Stimulated activated CD8-positive, alpha-beta memory T cell treated with anti-CD3 and anti-CD28 coated beads, Interleukin-4, amount 100 ng/mL, for 4 hours (primary cell): ENCODE results near the gene LRRC46.

Experiments used
- DNase-seq, 2 donors: peaks; one replicate each; pipeline ENCODE4 v3.0.0-alpha.2; 2020; ENCODE audit warnings: low read depth in 2 of 2, low spot score in 1 of 2

The LRRC46 gene, protein sequence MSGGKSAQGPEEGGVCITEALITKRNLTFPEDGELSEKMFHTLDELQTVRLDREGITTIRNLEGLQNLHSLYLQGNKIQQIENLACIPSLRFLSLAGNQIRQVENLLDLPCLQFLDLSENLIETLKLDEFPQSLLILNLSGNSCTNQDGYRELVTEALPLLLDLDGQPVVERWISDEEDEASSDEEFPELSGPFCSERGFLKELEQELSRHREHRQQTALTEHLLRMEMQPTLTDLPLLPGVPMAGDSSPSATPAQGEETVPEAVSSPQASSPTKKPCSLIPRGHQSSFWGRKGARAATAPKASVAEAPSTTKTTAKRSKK

DNA sequence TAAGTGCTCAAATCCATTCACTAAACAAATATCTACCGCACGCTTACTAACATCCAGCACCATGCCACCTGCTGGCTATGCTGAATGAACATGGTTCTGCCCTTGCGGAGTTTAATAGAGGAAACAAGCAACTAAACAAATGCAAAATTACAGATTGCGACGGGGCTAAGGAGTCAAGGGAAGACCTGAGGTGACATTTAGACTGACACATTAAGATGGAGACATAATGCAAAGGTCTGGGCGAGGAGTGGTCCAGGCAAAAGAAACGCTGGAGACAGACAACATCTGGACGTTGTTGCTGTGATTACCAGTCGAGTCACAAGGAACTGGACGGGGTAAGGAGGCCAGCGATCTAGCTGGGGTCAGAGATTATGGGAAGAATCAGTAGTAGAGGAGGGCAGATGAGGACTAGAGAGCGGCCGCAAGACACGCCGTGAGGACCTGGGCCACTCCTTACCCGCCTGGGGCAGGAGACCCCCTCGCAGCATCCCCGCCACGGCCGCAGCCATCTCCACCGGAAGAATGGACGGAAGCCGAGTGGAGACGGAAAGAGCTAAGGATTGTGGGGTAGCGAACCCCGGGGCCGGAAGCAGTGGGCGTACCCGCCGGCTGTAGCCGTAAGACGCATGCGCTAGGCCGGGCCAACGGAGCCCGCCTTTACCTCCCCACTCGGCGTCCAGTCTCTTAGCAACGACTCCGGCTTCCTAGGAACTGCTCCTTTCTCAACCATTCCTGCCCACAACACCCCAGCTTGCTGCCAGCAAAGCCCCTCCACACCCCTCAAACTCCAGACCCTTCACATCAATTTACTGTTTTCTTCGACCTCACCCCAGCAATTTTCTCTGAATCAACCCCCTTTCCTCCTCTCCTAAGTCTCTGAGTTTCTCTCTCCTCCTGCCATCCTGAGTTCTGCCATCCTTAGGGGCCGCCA lies at the start of gene LRRC46, which contains the start of gene MRPL10:
Gene LRRC46, plus strand, starts transcription at position 668 of the 931 bp plus-strand sequence. CDS start 320 bp downstream, outside the sequence.
Gene MRPL10, minus strand, starts transcription at position 539 of the 931 bp plus-strand sequence. Its CDS starts 30 bp downstream, at position 509.
- DNase-seq = peak; percentile 82 to 85

DNA sequence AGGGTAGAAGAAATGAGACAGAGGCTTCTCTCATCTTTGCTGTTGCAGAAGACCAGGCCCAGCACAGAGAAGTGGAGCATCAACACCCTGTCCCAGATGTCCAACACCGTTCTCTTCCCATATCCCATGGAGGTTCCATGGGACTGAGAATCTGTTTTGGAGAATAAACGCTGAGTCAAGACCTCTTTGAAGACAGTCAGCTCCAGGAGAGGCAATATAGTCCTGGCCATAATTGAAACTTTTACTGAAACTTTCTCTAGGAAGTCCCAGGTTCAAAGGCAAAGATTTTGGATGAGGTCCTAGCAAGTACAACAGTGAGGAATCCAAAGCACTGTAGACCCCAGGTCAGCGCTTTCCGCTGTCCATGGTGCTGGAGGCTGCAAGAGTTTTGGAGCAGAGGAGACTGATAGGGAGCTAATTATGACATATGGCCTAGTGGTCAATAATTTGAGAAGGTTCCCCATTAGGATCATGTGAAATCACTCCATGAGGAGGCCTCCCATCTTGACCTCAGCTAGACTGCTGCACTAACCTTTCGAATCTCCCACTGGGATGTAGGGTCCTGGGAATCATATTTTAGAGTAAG lies 45.8 kb upstream of the LRRC46 start:
- no peak for DNase-seq

- DNase-seq = no peak
Observed at GRCh38 chr17:47789611-47790561, 41.6 kb upstream of the LRRC46 start.

- DNase-seq = no peak
Observed at GRCh38 chr17:47791025-47791424, 40.4 kb upstream of the LRRC46 start.

- DNase-seq = no peak
Observed at GRCh38 chr17:47792457-47792856, 39.0 kb upstream of the LRRC46 start.

- DNase-seq = no peak
Observed at GRCh38 chr17:47792979-47793378, 38.5 kb upstream of the LRRC46 start.

GRCh38 chr17:47797797-47798196 lies 33.7 kb upstream of the LRRC46 start:
- no peak for DNase-seq

GRCh38 chr17:47800686-47801085 lies 30.8 kb upstream of the LRRC46 start:
- DNase-seq = no peak

DNA sequence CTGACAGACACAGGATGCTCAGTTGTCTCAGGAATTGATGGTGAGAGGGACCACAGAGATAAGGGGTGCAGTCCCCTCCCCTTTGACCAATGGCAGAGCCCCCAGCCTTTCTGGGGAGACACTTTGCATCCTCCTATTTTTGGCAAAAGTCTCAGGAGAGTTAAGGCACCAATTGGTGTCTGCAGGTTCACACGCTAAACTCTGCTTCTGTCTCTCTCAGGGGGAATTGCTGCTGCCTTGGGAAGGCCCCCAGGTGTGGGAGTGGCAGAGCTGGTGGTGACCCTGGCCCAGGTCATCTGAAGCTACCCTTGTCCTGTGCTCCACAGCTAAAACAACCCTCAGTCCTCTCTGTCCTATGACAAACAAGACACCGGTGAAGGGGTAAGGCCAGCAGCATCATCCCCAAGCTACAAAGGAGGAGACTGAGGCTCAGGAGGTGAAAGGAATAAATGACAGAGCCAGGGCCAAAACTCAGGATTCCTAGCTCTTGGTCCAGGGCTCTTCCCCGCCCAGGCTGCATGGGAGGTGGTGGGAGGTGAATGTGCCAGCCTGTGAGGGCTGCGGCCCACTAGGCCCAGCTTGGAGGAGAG lies 30.2 kb upstream of the LRRC46 start:
- no peak for DNase-seq

GRCh38 chr17:47801906-47802305 lies 29.6 kb upstream of the LRRC46 start:
- no peak for DNase-seq

GRCh38 chr17:47802341-47803022 lies 29.0 kb upstream of the LRRC46 start:
- peak; percentile 12 to 25 for DNase-seq

DNA sequence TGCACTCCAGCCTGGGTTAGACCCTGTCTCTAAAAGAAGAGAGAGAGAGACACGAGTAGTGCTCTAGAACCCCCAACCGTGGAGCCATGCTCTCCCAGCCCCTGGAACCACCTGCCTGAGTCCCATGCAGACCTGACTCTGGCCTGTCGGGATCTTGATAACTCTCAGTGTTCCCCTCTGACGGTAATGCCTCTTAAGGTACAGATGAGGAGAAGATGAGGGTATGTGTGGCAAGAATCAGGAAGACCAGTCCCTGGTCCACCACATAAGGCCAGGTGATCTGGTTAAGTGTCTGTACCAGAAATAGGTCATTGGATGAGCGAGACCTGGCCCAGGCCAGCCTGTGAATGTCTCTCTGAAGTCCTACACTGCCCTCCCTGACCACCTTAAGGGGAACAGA lies 28.3 kb upstream of the LRRC46 start:
- no peak for DNase-seq

DNA sequence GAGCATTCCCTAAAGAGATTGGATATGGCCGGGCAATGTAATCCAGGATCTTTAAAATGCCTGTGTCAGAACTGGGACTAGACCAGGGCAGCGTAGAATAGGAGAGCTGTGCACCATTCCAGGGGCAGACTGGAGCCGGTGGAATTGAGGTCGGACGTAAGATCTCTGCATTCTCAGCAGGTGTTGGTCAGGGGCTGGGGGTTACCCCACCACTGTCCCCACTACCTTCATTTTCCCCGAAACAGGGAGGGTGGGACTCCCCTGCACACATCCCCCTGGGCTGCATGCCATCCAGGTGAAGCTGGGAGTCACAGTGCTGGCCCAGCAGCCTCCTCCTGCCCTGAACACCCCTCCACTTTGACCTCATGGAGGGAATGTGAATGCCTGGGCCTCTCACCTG lies 27.7 kb upstream of the LRRC46 start:
- no peak for DNase-seq

GRCh38 chr17:47804461-47804860 lies 27.0 kb upstream of the LRRC46 start:
- no peak for DNase-seq

GRCh38 chr17:47806026-47806912 lies 25.2 kb upstream of the LRRC46 start:
- no peak for DNase-seq

- DNase-seq = no peak
Observed at GRCh38 chr17:47806913-47807255, 24.6 kb upstream of the LRRC46 start.

DNA sequence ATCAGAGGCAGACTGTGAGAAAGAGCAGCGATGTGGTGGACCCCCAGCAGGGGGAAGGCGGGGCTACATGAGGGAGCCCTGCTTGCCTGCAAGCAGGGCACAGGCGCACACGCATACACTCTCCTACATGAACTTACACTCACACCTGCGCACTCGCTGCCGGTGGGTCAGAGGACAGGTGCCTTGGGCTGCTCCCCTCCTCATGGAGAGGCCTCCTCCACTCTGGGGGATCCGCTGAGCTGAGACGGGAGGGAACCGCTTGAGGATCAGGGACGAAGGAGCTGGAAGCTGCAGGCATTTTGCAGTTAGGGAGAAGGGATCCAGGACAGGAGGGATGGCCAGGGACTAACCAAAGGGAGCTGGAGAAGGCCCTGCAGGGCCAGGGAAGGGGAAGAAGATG lies 24.0 kb upstream of the LRRC46 start:
- DNase-seq = no peak

DNA sequence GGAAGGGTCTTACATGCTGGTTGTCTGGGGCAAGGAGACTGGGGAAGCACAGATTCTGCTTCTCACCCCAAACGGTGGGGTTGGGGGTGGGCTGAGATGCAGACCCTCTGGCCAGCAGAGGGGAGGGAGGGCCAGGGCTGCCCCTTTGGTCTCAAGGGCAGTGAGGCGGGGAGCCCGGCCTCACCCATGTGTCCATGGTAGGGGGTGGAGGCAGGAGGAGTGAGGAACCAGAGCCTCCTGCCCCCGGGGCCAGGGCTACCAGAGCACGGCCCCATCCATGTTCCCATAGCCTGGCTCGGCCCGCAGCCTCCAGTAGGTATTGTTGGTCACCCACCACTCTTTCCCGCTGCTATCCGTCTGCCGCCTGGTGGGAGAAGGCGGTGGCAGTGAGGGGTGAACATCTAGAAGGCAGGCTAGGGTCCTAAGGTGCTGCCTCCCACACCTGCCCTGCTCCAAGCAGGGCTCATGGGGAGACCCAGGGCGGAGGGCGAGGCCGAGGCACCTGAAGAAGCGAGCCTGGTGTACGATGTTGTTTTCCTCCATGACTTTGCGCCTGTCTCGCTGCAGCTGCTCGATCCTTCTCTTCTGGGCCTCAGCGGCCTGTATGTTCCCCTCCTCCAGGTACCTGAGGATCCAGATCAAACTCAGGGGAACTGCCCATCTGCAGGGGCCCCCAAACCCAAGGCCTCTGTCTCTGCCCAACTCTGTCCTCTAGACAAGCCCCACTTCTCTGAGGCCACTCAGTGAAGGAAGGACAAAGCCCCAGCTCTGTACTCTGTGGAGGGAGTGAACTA lies 23.2 kb upstream of the LRRC46 start:
- no peak for DNase-seq
